Hematopoietic multipotent progenitor cell treated with erythropoietin and hydrocortisone succinate and interleukin-3 and kit ligand, for 17 days (in vitro differentiated cells): ENCODE measurements around the gene ATP6V1C2.
A peak's percentile ranks its signal among the peaks of the same experiment; 100 is the strongest.
"Not testable (repeated sequence)": the region's sequence is repeated elsewhere in the genome, so short reads cannot be mapped to it uniquely, and the experiment has no call there.

Source experiments
- DNase-seq: peaks from one replicate; pipeline ENCODE4 v3.0.0-alpha.2; 2015; ENCODE audit warnings: low spot score

Gene ATP6V1C2

DNA sequence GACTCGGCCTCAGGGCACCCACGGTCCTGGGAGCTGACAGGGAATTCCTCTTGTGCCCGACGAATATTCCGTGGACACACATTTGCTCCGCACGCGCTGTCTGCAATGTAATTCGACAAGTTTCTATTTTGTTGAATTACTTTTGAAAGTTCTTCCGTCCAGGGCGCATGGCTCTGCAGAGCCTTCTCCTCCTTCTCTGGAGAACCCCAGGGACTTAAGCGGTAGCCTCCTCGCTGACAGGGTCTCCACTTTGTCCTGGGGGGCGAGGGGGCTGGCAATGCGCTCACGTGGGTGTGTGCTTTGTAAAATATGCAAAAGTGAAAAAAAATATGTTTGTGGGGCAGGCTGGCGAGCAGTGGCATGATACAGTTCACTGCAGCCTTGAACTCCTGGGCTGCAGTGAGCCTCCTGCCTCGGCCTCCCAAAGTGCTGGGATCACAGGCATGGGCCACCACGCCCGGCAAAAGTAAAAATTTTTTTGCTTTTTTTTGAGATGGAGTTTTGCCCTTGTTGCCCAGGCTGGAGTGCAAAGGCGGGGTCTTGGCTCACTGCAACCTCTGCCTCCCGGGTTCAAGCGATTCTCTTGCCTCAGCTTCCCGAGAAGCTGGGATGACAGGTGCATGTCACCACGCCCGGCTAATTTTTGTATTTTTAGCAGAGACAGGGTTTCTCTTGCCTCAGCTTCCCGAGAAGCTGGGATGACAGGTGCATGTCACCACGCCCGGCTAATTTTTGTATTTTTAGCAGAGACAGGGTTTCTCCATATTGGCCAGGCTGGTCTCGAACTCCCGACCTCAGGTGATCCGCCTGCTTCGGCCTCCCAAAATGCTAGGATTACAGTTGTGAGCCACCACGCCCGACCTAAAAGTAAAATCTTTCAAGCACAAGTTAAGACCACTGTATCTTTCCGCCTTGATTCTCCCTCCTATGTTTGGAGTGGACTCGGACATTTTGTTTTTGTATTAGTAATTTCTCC lies 92.0 kb downstream of the ATP6V1C2 start:
- DNase-seq = not testable (repeated sequence)

DNA sequence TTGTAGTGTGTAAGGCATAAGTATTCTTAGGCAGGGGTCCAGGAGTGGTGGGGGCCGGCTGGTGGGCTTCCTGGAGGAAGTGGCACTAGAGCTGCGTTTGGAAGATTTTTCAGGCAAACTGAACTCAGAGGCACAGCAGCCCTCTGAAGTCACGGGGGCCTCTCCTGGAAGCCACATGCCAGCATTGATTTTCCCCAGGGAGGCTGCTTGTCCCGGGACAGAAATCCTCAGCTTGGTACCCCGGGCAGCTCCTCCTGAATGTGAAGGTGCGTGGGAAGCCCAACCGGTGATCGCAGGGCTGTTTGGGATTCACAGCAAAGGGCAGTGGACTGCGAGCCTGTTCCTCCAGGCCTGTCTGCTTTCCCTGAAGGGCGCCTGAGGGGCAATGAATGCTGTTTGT lies 92.7 kb downstream of the ATP6V1C2 start:
- no peak for DNase-seq

GRCh38 chr2:10814571-10815331 lies 93.3 kb downstream of the ATP6V1C2 start:
- DNase-seq = no peak

DNA sequence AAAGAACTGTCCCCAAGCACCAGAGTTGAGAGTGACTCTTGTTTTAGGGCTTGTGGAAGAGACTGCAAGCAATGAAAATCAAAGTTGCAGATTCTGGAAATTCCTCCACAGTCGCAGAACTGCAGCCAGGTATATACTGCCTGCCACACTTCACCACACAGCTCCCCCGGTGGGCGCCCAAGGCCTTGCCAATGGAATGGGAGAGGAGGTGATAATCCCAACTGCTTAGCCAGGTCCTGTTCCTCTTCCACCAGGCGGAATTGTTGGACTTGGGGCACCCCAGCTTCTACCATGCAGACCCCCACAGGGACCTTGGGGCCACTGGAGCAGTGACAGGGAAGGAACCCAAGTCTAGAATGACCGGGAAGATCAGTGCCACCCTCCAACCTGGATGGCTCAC lies 96.0 kb downstream of the ATP6V1C2 start:
- DNase-seq = no peak

- not testable (repeated sequence) for DNase-seq
These were observed 96.9 kb downstream of the ATP6V1C2 start for GRCh38 chr2:10818305-10818704.

DNA sequence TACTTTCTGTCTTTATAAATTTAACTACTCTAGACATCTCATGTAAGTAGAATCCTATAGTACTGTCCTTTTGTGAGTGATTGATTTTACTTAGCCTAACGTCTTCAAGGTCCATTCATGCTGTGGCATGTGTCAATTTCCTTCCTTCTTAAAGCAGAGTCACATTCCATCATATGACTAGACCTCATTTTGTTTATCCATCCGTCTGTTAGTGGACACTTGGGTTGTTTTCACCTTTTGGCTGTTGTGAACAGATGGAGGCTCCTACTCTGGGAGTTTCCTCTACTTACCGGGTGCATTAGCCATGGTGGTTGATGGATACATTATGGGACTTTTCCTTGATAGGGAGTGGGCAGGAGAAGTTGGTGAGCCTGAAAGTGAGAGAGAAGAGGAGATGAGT lies 97.6 kb downstream of the ATP6V1C2 start:
- no peak for DNase-seq

DNA sequence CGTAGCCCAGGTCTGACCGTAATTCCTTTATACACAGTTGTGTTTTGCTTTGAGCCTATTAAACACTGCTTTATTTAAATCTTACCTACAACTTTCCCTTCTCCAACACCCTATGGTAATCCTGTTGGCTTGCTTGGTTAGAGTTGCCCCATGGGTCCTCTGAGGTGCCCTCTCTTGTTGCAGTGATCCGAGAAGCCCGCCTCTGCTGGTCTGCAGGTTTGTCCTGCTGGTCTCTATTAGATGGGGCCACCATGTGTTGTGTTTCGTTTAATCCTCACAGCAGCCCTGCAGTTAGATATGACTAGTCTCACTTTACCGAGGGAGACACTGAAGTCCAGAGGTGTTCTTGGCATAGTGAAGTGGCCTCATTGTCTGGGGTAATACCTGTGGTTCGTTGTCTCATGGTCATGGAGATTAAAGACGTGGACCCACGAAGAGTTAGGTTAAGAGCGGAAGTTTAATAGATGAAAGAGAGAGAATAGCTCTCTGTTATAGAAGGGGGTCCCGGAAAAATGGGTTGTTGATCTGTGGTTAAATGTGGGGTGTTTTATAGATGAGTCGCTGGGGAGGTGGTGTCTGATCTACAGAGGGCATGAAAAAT lies 98.4 kb downstream of the ATP6V1C2 start:
- no peak for DNase-seq

DNA sequence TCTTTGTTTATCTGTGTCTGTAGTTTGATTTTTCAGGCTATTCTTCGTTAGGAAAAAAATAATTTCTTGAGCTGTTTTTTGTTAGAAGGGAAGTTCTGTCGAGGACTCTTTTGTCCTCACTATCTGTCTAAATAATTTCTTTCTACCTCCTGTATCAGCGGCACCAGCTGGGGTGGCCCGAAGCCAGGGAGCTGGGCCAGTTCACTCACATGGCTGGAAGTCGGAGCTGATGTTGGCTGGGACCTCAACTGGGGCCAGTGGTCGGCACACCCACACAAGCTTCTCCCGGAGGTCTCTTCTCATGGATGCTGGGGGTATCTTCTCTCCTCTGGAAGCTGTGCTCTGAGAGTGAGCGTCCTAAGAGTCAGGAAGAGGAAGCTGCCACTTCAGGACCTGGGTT lies 99.1 kb downstream of the ATP6V1C2 start:
- DNase-seq = no peak

DNA sequence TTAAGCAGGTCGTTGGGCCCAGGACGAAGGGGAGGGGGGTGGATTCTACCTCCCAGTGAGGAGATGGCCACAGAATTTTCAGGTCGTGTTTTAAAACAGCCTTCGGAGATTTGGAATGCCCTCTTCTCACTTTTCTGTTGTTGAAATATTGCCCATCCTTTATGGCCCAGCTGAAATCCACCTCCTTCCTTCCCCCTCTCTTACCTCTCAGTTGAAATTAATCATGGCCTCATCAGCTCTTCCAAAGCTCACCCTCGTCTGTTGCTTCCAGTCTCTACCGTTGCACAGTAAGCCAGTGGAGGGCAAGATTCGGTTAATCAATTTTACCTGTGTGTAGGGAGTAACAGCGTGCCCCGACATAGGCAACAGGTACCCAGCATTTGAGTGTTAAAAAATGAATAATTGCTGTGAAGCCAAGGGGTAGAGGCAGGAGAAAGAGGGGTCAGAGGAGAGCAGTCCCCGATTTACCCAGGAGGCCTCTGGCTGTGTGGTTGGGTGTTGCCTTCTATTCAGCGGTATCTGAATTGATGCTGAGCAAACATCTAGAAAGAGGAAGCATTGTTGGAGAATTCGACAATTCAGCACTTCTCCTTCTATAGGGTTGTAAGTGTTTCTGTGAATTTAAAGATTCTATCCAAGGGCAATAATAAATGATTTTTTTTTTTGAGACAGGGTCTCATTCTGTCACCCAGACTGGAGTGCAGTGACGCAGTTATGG lies 99.7 kb downstream of the ATP6V1C2 start:
- no peak for DNase-seq

DNA sequence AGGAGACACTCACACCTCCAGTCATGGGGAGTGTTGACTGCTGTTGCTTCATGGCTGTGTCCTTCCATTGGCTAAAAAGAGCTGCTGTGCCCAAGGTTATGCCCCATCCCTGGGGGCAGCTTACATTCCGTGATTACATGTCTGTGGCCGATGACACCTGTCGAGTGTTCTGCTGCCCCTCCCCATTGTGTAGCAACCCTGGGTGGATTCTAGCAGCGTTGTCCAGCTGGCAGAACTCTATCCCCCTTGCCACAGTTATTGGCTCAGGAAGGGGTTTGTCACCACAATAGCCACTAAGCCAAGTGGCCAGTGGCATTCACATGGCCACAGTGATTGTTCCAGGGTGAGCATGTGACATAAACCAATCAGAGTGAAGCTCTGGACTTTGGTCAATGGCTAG lies 102.8 kb downstream of the ATP6V1C2 start:
- DNase-seq = no peak

- no peak for DNase-seq
These were observed 104.6 kb downstream of the ATP6V1C2 start for GRCh38 chr2:10826026-10826425.

GRCh38 chr2:10826625-10827024 lies 105.2 kb downstream of the ATP6V1C2 start:
- no peak for DNase-seq

GRCh38 chr2:10828346-10828745 lies 106.9 kb downstream of the ATP6V1C2 start:
- DNase-seq = no peak

DNA sequence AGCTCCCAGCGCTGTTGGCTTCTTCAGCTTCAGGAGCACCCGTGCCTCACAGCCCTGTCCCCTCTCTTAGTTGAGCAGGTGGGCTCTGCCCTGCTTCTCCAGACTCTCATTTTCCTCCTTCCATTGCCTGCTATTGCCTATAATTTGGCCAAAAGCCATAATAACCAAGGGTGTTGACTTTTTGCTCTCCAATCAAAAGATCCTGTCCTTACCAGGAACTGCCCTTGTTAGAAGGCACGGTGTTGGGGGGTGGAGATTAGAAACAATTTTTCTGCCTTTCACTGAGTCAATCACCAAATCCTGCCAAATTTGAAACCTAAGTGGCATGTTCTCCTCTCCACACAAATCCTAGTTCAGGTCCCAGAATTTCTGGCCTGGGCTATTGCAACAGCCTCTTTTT lies 107.9 kb downstream of the ATP6V1C2 start:
- DNase-seq = no peak

DNA sequence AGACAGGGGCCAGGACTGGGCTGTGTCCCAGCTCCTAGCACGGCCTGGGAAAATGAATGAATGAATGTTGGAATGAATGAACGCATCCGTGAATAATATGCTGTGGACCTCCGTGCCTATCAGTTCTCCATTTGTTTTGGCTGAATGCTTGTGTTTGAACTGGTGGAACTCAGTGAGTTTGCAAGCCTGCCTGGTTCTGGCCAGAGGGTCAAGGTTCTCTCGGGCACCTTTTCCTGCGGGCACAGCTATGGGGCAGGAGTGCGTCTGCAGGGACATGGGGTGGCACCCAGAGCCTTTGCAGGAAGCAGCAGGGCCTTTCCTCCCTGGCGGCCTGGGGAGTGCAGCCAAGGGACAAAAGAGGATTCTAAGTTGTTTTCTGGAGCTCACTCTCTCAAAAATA lies 108.8 kb downstream of the ATP6V1C2 start:
- no peak for DNase-seq

- DNase-seq = no peak
These were observed 109.4 kb downstream of the ATP6V1C2 start for GRCh38 chr2:10830641-10831399.

DNA sequence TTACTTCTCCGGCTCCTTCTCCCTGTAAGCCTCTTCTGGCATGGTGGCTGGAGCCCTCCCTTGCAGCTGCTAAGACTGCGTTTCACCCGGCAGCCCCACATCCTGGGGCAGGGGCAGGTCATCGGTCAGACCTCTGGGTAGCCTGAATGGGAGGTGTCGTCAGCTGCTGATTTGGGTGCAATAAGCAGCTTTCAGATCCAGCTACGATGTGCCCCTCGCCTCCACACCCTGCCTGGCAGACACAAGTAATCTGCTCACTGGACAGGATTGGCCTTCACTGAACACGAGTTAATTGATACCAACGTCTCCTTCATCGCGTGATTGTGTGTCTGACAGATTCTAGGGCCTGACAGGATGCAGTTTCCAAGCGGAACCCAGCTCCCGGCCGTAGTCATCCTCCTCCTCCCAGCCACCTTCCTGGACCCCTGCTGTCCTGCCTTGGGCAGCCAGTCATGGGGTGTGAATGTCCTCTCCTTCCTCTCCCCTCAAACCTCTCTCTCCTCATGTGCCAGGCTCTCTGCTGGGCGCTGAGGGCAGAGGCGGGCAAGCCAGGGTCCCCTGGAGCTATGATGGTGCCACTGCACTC lies 110.1 kb downstream of the ATP6V1C2 start:
- no peak for DNase-seq

DNA sequence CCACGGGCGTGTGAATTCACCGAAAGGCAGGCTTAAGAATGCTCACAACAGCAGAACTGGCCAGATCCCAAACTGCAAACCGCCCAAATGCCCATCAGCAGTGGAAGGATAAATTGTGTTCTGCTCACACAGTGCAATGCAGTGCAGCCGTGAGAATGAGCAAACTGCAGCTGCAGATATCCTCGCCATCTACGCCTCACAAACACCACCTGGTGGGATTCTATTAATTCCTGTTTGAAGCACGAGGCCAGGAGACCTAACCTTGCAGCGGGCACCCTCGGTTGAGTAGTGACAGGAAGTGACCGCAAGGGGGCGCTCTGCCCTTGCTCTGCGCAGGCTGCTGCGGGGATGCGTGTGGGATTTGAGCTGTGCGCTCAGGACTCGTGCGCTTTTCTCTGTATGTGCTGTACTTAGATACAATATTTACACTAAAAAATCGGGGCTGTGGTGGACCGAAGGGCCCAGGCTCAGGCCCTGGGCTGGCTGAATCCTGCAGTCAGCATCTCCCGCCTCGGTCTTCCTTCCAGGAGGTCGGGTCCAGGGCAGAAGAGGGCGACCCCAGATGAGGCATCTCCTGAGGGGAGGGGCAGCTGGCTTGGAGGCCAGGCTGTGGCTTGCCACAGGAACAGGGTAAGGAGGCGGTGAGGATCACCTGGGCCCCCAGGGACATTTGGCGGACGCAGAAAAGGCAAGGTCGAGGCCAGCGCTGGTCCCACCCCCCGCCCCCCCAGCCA lies 110.9 kb downstream of the ATP6V1C2 start:
- peak; percentile 73 for DNase-seq

DNA sequence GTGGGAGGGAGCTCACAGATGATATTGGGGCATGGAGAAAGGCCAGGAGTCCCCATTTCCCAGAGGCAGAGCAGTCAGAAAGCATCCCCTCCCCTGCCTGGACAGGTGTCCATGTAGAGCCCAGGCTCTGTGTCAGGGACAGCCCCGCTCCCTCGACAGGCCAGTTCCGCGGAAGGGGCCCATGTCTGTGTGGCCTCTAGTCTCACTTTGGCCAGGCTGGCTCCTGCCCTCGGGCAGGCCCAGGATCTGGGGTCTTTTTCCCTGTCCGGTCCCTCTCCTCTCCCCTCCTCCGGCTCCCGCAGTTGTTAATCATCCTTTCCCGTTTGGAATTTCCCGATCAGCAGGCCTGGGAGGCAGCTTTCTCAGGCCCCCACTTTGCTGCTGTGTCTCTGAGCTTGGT lies 111.6 kb downstream of the ATP6V1C2 start:
- no peak for DNase-seq

- DNase-seq = no peak
These were observed 112.7 kb downstream of the ATP6V1C2 start for GRCh38 chr2:10834068-10834655.
